B cell (primary cell): Measurements from ENCODE around the gene THRB. TPM values are rescaled to one million over a fixed set of nuclear protein-coding genes. Genes with fewer than 3 reads are reported as not detected.

ENCODE experiments used
- ATAC-seq: fragments of 200-7000 bp; cut with Tn5 transposase; one replicate; pipeline ENCODE4 v1.10.0; 2021; ENCODE audit warnings: low read depth, mild to moderate bottlenecking, moderate number of reproducible peaks, moderate library complexity
- CTCF ChIA-PET: fragments of 350-600 bp; sonication (Branson Sonifier 250); formaldehyde crosslinking; loops from one replicate; lab custom pipeline; 2021; ENCODE audit warnings: antibody characterized with exemption, inconsistent platforms; lab: Charles Lee
- POLR2A ChIA-PET: fragments of 350-600 bp; sonication (Branson Sonifier 250); formaldehyde crosslinking; loops from one replicate; lab custom pipeline; 2021; ENCODE audit warnings: antibody characterized with exemption; lab: Charles Lee
- DNase-seq: peaks from one replicate; pipeline ENCODE4 v3.0.0; 2013
- H2AFZ ChIP-seq: 2 replicates; pipeline ENCODE4 v1.6.1; 2012; ENCODE audit warnings: mild to moderate bottlenecking, low read depth, low read length; ENCODE audit not compliant: insufficient read depth, poor library complexity, severe bottlenecking
- H3K27ac ChIP-seq, 2 donors: 1 replicate in 1 of 2; 2 replicates in 1 of 2; pipeline ENCODE4 v1.5.1; 2012 to 2013; ENCODE audit warnings: low read length in 2 of 2, mild to moderate bottlenecking in 2 of 2, moderate library complexity in 1 of 2
- H3K27me3 ChIP-seq, 4 experiments: fragments of 200-600 bp in 1 of 4; sonication (generic) in 1 of 4; replicated peaks in 1 of 4; 1 replicate in 2 of 4; 2 replicates in 2 of 4; pipeline versions ENCODE4 v1.6.1 to v1.7.0; 2013 to 2016; ENCODE audit warnings: low read length in 3 of 4, mild to moderate bottlenecking in 2 of 4, mixed read lengths in 1 of 4, moderate library complexity in 1 of 4; ENCODE audit not compliant: insufficient read depth in 4 of 4, control insufficient read depth in 3 of 4; ENCODE audit errors: control extremely low read depth in 1 of 4
- H3K36me3 ChIP-seq, 2 experiments: replicated peaks in 1 of 2; 1 replicate in 1 of 2; 2 replicates in 1 of 2; pipeline versions ENCODE4 v1.6.1 to v1.7.1; 2013; ENCODE audit warnings: low read length in 1 of 2; ENCODE audit not compliant: insufficient read depth in 2 of 2, control insufficient read depth in 1 of 2; ENCODE audit errors: control extremely low read depth in 1 of 2, extremely low read depth in 1 of 2
- H3K4me1 ChIP-seq, 2 donors: fragments of 200-600 bp in 1 of 2; sonication (generic) in 1 of 2; 1 replicate in 1 of 2; 2 replicates in 1 of 2; pipeline versions ENCODE4 v1.5.1 to v1.6.1; 2013 to 2017; ENCODE audit warnings: low read length in 2 of 2; ENCODE audit not compliant: control insufficient read depth in 2 of 2, insufficient read depth in 2 of 2
- H3K4me2 ChIP-seq: replicated peaks from 2 replicates; pipeline ENCODE3; 2012; ENCODE audit warnings: mild to moderate bottlenecking, low read depth, low read length; ENCODE audit not compliant: poor library complexity, severe bottlenecking
- H3K4me3 ChIP-seq, 5 experiments: fragments of 200-600 bp in 1 of 5; sonication (generic) in 1 of 5; 1 replicate in 3 of 5; 2 replicates in 2 of 5; pipeline versions ENCODE4 v1.5.1 to v1.7.0; 2011 to 2016; ENCODE audit warnings: low read length in 4 of 5, mild to moderate bottlenecking in 4 of 5, low read depth in 2 of 5, control low read depth in 1 of 5, moderate library complexity in 1 of 5; ENCODE audit not compliant: insufficient read depth in 1 of 5; ENCODE audit errors: control extremely low read depth in 1 of 5, extremely low read depth in 1 of 5
- H3K79me2 ChIP-seq: fragments of 200-600 bp; sonication (generic); one replicate; pipeline ENCODE4 v1.6.0; 2016; ENCODE audit warnings: low read length; ENCODE audit not compliant: control insufficient read depth, insufficient read depth
- H3K9ac ChIP-seq: fragments of 200-600 bp; sonication (generic); 2 replicates; pipeline ENCODE4 v1.6.1; 2017; ENCODE audit warnings: mild to moderate bottlenecking, low read length, moderate library complexity
- H3K9me3 ChIP-seq, 3 donors: one replicate each; pipeline versions ENCODE4 v1.6.1 to v1.7.1; 2013; ENCODE audit warnings: low read length in 2 of 3; ENCODE audit not compliant: control insufficient read depth in 2 of 3, insufficient read depth in 1 of 3; ENCODE audit errors: control extremely low read depth in 1 of 3
- H4K20me1 ChIP-seq: 2 replicates; pipeline ENCODE4 v1.6.0; 2012; ENCODE audit warnings: mild to moderate bottlenecking, low read length; ENCODE audit not compliant: insufficient read depth, control insufficient read depth, poor library complexity, severe bottlenecking
- H3K27ac Mint-ChIP-seq: one replicate; pipeline ENCODE4 v1.8.0; 2021; ENCODE audit warnings: mixed read lengths
- H3K27me3 Mint-ChIP-seq: one replicate; pipeline ENCODE4 v1.8.0; 2021; ENCODE audit warnings: mixed read lengths
- H3K4me1 Mint-ChIP-seq: one replicate; pipeline ENCODE4 v1.8.0; 2021; ENCODE audit warnings: mixed read lengths
- H3K4me3 Mint-ChIP-seq: one replicate; pipeline ENCODE4 v1.8.0; 2021; ENCODE audit warnings: mixed read lengths
- H3K9me3 Mint-ChIP-seq: one replicate; pipeline ENCODE4 v1.8.0; 2022; ENCODE audit warnings: mixed read lengths; ENCODE audit not compliant: insufficient read depth
- EZH2 ChIP-seq: IDR thresholded peaks from 2 replicates; pipeline ENCODE4 v1.6.1; 2012; ENCODE audit warnings: borderline replicate concordance, low read depth, mild to moderate bottlenecking, moderate library complexity, low read length; ENCODE audit not compliant: insufficient read depth, poor library complexity, severe bottlenecking
- WGBS: methylation state at CpG from one replicate; pipeline ENCODE4 v1.1.5; 2013; ENCODE audit warnings: missing lambda C conversion rate; ENCODE audit not compliant: insufficient coverage; 5-methylcytosine and 5-hydroxymethylcytosine counted together
- intact Hi-C: fragments of 100-400 bp; cut with micrococcal nuclease; formaldehyde crosslinking; loops from one replicate; pipeline ENCODE4 v1.10.0; 2022
- polyA minus RNA-seq: library from RNA; depleted of rRNA, polyadenylated mRNA; stranded (reverse); fragments of >200 nt; gene quantifications from 2 replicates; pipeline ENCODE4 v1.2.3, GENCODE V29; 2012
- polyA plus RNA-seq: library from polyadenylated mRNA; depleted of rRNA; stranded (reverse); fragments of >200 nt; gene quantifications from 2 replicates; pipeline ENCODE4 v1.2.3, GENCODE V29; 2012
- total RNA-seq, 2 donors: library from RNA; stranded (reverse); fragments of 120-200 nt in 1 of 2; gene quantifications; 1 replicate in 1 of 2; 2 replicates in 1 of 2; pipeline versions ENCODE4 v1.2.3 to v1.2.4, GENCODE V29; 2013 to 2022
- TF ChIP-seq, protein P1 (sequence below): fragments of 200-600 bp; IDR thresholded peaks from one replicate; pipeline ENCODE4 v1.8.0; 2022; ENCODE audit warnings: antibody characterized with exemption, mild to moderate bottlenecking

The THRB gene
- 0.86 and 1.2 TPM in 2 replicates for total RNA-seq
- total RNA-seq (2013): 2.7 TPM
- 1.2 and 1.8 TPM in 2 replicates for polyA plus RNA-seq
- 1.8 and 2.0 TPM in 2 replicates for polyA minus RNA-seq

DNA sequence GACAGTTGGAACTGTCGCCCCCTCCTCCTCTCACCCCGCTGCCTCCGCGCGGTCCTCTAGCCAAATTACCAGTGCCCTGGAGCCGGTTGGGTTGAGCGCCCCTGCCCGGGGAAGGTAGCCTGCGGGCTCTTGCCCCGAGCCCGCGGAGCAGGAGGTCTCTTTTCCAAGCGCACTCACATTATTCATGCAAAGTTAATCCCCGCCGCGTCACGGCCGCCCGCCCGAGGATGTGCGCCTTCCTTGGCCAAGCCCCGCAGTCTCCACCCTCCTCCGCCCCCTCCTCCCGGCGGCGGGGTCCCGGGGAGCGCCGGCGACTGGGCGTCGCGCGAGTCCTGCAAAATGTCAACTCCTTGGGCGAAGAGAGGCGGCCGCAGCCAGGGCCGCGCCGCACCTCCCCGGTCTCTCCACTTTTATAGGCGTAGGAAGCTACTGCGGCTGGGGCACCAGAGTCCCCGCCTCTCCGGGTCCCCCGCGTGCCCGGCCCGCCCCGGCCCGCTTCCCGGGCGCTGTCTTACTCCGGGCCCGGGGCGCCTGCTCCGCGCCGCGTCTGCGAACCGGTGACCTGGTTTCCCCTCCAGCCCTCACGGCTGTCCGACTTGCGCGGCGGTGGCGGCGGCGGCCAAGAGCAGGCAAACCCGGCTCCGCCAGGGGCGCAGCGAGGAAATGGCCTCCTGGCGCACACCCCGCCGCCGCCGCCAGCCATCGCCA, at the start of gene THRB:
Gene THRB, minus strand, starts transcription at position 233 of the 708 bp plus-strand sequence.
- DNase-seq (peak; percentile 75), ATAC-seq (peak; percentile 66)
- POLR2A ChIA-PET: no interaction called here
- peak within 1 kb of the TSS; percentile 2 to 77 (median 71) for H3K4me3 ChIP-seq
- H3K4me2 ChIP-seq: peak within 1 kb of the TSS; percentile 94
- H3K4me3 Mint-ChIP-seq: peak within 1 kb of the TSS; percentile 95
- H3K27ac Mint-ChIP-seq: peak within 1 kb of the TSS; percentile 89
- H3K27me3 Mint-ChIP-seq: peaks cover 32% of the 10 kb centered on the region
- no peaks in the 10 kb centered on the region for H3K36me3 ChIP-seq
- no peaks in the 10 kb centered on the region for H3K79me2 ChIP-seq
- H3K9me3 Mint-ChIP-seq: no peaks in the 10 kb centered on the region
- CTCF ChIA-PET: no interaction called here
- H3K27ac ChIP-seq: peak within 1 kb of the TSS; percentile 29 to 68
- TF ChIP-seq, protein P1, sequence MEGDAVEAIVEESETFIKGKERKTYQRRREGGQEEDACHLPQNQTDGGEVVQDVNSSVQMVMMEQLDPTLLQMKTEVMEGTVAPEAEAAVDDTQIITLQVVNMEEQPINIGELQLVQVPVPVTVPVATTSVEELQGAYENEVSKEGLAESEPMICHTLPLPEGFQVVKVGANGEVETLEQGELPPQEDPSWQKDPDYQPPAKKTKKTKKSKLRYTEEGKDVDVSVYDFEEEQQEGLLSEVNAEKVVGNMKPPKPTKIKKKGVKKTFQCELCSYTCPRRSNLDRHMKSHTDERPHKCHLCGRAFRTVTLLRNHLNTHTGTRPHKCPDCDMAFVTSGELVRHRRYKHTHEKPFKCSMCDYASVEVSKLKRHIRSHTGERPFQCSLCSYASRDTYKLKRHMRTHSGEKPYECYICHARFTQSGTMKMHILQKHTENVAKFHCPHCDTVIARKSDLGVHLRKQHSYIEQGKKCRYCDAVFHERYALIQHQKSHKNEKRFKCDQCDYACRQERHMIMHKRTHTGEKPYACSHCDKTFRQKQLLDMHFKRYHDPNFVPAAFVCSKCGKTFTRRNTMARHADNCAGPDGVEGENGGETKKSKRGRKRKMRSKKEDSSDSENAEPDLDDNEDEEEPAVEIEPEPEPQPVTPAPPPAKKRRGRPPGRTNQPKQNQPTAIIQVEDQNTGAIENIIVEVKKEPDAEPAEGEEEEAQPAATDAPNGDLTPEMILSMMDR: peak; percentile 33
- TF ChIP-seq EZH2: no peak
- peaks cover 0 to 21% (median 6%) of the 10 kb centered on the region in 4 experiments for H3K27me3 ChIP-seq
- H3K4me1 ChIP-seq: peaks cover 10 to 22% of the 10 kb centered on the region in 2 donors
- H3K4me1 Mint-ChIP-seq: peaks cover 18% of the 10 kb centered on the region
- peaks cover 0 to 6% (median 0%) of the 10 kb centered on the region in 3 donors for H3K9me3 ChIP-seq
- under 1% methylated on average over 80 of the region's 80 CpGs for WGBS
- peak within 1 kb of the TSS; percentile 92 for H2AFZ ChIP-seq
- H3K9ac ChIP-seq: peak within 1 kb of the TSS; percentile 78
- no peaks in the 10 kb centered on the region for H4K20me1 ChIP-seq
- intact Hi-C loops: loop anchor here (2.0 kb wide), 1 partner anchor 26 kb away; no protein-coding TSS in a partner anchor

DNA sequence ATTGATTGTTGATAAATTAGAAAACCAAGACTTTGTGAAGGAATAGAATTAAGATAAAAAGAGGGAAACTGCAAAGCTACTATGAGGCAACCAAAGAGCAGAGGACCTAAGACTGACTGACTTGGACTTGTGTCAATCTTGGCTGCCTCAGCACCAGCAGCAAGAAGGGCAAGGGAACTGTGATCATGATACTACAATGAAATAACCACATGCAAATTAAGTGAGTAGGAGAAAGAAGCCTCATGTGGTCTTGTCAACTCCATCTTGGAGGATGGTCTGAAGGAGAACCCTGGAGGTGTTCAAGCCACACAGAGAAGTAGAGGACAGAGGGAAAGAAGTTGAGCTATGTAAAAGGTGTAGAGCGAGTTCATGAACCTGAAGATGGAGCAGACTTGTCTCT, 47.3 kb upstream of the THRB start:
- intact Hi-C loops: no loop called here
- no peak for DNase-seq
- TF ChIP-seq EZH2: no peak
- TF ChIP-seq, protein P1: no peak
- POLR2A ChIA-PET: no interaction called here
- Mint-ChIP-seq H3K27me3 (peaks cover 8% of the 10 kb centered on the region), H3K4me1 (no peaks in the 10 kb centered on the region), H3K9me3 (no peaks in the 10 kb centered on the region), H3K4me3 (no peak overlapping the region), H3K27ac (no peak overlapping the region)
- WGBS: 86% methylated on average over 1 of the region's 1 CpG
- Histone ChIP-seq H4K20me1 (no peaks in the 10 kb centered on the region), H3K27me3 (no peaks in the 10 kb centered on the region), H3K36me3 (no peaks in the 10 kb centered on the region), H3K4me2 (no peak overlapping the region), H2AFZ (no peak overlapping the region), H3K4me1 (no peaks in the 10 kb centered on the region), H3K9me3 (no peaks in the 10 kb centered on the region), H3K79me2 (no peaks in the 10 kb centered on the region), H3K4me3 (no peak overlapping the region), H3K9ac (no peak overlapping the region), H3K27ac (no peak overlapping the region)
- CTCF ChIA-PET: interaction anchor here (1.1 kb wide), 1 partner anchor 11 kb away, joined by 5 read pairs; no protein-coding TSS in a partner anchor
- ATAC-seq: no peak
